Activated CD4-positive, alpha-beta T cell treated with anti-CD3 and anti-CD28 coated beads, Interleukin-2, Interleukin-4, amounts not matched to agents 100 ng/mL and 50 ng/mL, durations not matched to agents 16 hours and 8 hours (primary cell): Measurements from ENCODE around the gene LRP4.

Experiments
- DNase-seq: peaks from one replicate; pipeline ENCODE4 v3.0.0-alpha.2; 2020; ENCODE audit warnings: low spot score

The LRP4 gene

GRCh38 chr11:46892838-46893237 lies 25.5 kb downstream of the LRP4 start:
- DNase-seq, result no peak

GRCh38 chr11:46892109-46892508 lies 26.2 kb downstream of the LRP4 start:
- DNase-seq, result no peak

GRCh38 chr11:46890665-46891064 lies 27.7 kb downstream of the LRP4 start:
- no peak for DNase-seq

GRCh38 chr11:46889689-46890475 lies 28.5 kb downstream of the LRP4 start:
- peak; percentile 78 for DNase-seq

- no peak for DNase-seq
Measured at GRCh38 chr11:46889251-46889650, 29.1 kb downstream of the LRP4 start.

- DNase-seq, result no peak
Measured at GRCh38 chr11:46888636-46889035, 29.7 kb downstream of the LRP4 start.

- no peak for DNase-seq
Measured at GRCh38 chr11:46886211-46886610, 32.1 kb downstream of the LRP4 start.

- DNase-seq, result no peak
Measured at GRCh38 chr11:46879056-46879585, 39.2 kb downstream of the LRP4 start.

GRCh38 chr11:46877580-46877979 lies 40.8 kb downstream of the LRP4 start:
- no peak for DNase-seq

GRCh38 chr11:46876471-46876870 lies 41.9 kb downstream of the LRP4 start:
- DNase-seq, result no peak

GRCh38 chr11:46874586-46874985 lies 43.8 kb downstream of the LRP4 start:
- DNase-seq, result no peak

GRCh38 chr11:46868912-46869311 lies 49.4 kb downstream of the LRP4 start:
- DNase-seq, result no peak

- no peak for DNase-seq
Measured at GRCh38 chr11:46865340-46865739, 53.0 kb downstream of the LRP4 start.

GRCh38 chr11:46860218-46860617 lies 58.1 kb downstream of the LRP4 start:
- DNase-seq, result no peak

GRCh38 chr11:46858920-46859546 lies 59.3 kb downstream of the LRP4 start:
- no peak for DNase-seq

GRCh38 chr11:46857666-46858065 lies 60.7 kb downstream of the LRP4 start:
- DNase-seq, result no peak

GRCh38 chr11:46856605-46857343 lies 61.6 kb downstream of the LRP4 start:
- DNase-seq, result no peak

GRCh38 chr11:46855863-46856262 lies 62.5 kb downstream of the LRP4 start:
- no peak for DNase-seq

GRCh38 chr11:46855167-46855566 lies 63.2 kb downstream of the LRP4 start:
- DNase-seq, result no peak

- DNase-seq, result no peak
Measured at GRCh38 chr11:46850829-46851380, 67.4 kb downstream of the LRP4 start.

- no peak for DNase-seq
Measured at GRCh38 chr11:46849631-46850030, 68.7 kb downstream of the LRP4 start.

GRCh38 chr11:46846510-46846830 lies 71.9 kb downstream of the LRP4 start:
- DNase-seq, result no peak
